Choroid plexus epithelial cell (primary cell): ENCODE data around the gene TSPYL1.
"Not testable (repeated sequence)": the region's sequence is repeated elsewhere in the genome, so short reads cannot be mapped to it uniquely, and the experiment has no call there.

ENCODE experiments used
- DNase-seq: peaks from one replicate; pipeline ENCODE4 v3.0.0-alpha.2; 2010; ENCODE audit warnings: low read depth
- H3K4me3 ChIP-seq: 2 replicates; pipeline ENCODE4 v1.5.1; 2011; ENCODE audit warnings: low read depth, mild to moderate bottlenecking, control low read depth, low read length, moderate library complexity
- TF ChIP-seq, protein P1 (sequence below): conservative IDR thresholded peaks from 2 replicates; pipeline ENCODE4 v1.5.1; 2011; ENCODE audit warnings: low read depth, mild to moderate bottlenecking, control low read depth, inconsistent platforms, low read length, moderate library complexity

TSPYL1 gene

DNA sequence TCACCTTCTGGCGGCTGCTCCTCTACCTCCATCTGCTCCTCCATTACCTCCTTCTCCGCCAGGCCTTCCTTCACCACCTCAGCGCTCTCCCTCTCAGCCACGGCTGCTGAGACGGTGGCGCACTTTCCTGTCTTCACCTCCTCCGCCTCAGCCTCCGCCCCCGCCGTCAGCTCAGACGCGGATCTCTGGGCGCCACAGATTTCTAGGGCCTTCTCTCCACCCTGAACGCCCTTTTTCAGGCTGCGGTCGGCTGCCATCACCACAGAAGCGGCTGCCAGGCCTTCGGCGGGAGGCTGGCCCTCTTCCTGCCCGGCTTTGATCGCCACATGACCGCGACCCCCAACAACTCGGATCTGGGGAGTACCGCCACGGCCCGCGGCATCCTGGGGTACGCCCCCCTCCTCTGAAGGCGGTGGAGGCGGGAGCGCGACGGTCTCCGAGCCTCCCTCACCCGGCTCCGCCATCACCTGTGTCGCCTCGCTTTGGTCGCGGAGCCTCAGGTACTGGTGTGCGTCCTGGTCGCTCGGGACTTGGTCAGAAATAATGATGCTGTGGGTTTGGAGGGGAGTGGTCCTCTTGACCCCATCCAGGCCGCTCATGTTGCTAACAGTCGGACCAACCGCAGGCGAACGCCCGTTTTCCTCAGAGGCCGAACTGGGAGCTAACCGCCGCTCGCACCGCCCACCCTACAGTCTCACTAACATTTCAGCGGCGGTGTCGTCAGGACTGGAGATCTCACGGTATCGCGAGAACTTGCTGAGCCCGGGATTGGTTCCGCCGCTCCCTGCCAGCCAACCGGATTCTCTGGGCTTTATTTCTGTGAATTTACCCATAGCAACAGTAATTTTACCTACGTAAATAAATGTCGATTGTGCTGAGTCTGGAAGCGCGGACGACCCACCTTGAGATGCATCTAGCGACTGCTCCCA lies at the start of gene TSPYL1:
TSS of gene TSPYL1 (minus strand) at position 699 of the 929 bp plus-strand sequence. CDS start at position 599, 100 bp downstream.
- TF ChIP-seq, protein P1, sequence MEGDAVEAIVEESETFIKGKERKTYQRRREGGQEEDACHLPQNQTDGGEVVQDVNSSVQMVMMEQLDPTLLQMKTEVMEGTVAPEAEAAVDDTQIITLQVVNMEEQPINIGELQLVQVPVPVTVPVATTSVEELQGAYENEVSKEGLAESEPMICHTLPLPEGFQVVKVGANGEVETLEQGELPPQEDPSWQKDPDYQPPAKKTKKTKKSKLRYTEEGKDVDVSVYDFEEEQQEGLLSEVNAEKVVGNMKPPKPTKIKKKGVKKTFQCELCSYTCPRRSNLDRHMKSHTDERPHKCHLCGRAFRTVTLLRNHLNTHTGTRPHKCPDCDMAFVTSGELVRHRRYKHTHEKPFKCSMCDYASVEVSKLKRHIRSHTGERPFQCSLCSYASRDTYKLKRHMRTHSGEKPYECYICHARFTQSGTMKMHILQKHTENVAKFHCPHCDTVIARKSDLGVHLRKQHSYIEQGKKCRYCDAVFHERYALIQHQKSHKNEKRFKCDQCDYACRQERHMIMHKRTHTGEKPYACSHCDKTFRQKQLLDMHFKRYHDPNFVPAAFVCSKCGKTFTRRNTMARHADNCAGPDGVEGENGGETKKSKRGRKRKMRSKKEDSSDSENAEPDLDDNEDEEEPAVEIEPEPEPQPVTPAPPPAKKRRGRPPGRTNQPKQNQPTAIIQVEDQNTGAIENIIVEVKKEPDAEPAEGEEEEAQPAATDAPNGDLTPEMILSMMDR: no peak
- peak; percentile 99 for DNase-seq
- peak within 1 kb of the TSS; percentile 92 for H3K4me3 ChIP-seq

GRCh38 chr6:116329156-116329555 lies 49.4 kb upstream of the TSPYL1 start:
- TF ChIP-seq, protein P1: no peak
- H3K4me3 ChIP-seq: no peak overlapping the region
- DNase-seq: peak; percentile 59

DNA sequence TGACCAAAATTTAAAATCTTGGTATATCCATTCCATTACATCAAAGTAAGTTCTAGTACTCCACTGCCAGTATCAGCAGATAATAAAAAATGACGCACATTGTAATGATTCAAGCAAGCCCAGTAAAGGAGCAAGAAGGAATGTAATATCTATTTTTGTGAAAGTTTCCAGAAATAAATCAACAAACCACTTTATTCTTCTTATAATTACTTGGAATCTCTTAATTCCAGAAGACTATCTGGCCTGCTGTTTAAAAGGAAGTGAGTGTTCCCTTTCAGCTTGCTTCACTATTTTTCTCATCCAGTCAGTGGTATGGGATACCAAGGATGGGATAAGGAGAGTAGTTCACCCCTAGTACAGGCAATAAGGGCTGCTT lies 48.8 kb upstream of the TSPYL1 start:
- DNase-seq: peak; percentile 54
- TF ChIP-seq, protein P1: no peak
- no peak overlapping the region for H3K4me3 ChIP-seq

GRCh38 chr6:116327803-116328527 lies 48.2 kb upstream of the TSPYL1 start:
- peak; percentile 92 for DNase-seq
- TF ChIP-seq, protein P1: no peak
- no peak overlapping the region for H3K4me3 ChIP-seq

GRCh38 chr6:116326996-116327395 lies 47.3 kb upstream of the TSPYL1 start:
- no peak overlapping the region for H3K4me3 ChIP-seq
- peak; percentile 52 for DNase-seq
- TF ChIP-seq, protein P1: no peak

GRCh38 chr6:116326181-116326671 lies 46.5 kb upstream of the TSPYL1 start:
- no peak overlapping the region for H3K4me3 ChIP-seq
- TF ChIP-seq, protein P1: no peak
- no peak for DNase-seq

DNA sequence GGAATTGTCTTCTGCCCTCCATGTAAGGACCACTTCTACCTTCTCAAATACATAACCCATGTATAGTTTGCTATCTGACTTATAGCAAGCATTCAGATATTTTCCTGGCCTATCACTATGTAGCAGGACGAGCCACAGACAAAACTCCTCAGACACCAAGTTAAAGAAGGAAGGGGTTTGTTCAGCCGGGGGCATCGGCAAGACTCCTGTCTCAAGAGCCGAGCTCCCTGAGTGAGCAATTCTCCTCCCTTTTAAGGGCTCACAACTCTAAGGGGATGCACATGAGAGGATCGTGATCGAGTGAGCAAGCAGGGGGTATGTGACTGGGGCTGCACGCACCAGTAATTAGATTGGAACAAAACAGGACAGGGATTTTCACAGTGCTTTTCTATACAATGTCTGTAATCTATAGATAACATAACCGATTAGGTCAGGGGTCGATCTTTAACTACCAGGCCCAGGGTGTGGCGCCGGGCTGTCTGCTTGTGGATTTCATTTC lies 46.0 kb upstream of the TSPYL1 start:
- H3K4me3 ChIP-seq, DNase-seq: not testable (repeated sequence)
